Activated CD8-positive, alpha-beta T cell treated with anti-CD3 and anti-CD28 coated beads for 36 hours (primary cell): Measurements from ENCODE around the gene LUC7L3. TPM values are rescaled to one million over a fixed set of nuclear protein-coding genes. Genes with fewer than 3 reads are reported as not detected.

Experiments
- ATAC-seq: fragments of 200-7000 bp; cut with Tn5 transposase; one replicate; pipeline ENCODE4 v1.10.0; 2021; ENCODE audit warnings: mild to moderate bottlenecking, moderate library complexity
- CTCF ChIA-PET: fragments of 350-600 bp; sonication (Branson Sonifier 250); formaldehyde crosslinking; loops from one replicate; lab custom pipeline; 2021; ENCODE audit warnings: antibody characterized with exemption; lab: Charles Lee
- POLR2A ChIA-PET: fragments of 350-600 bp; sonication (Branson Sonifier 250); formaldehyde crosslinking; loops from one replicate; lab custom pipeline; 2021; ENCODE audit warnings: antibody characterized with exemption; lab: Charles Lee
- DNase-seq: peaks from one replicate; pipeline ENCODE4 v3.0.0-alpha.2; 2020
- H3K27ac Mint-ChIP-seq: one replicate; pipeline ENCODE4 v1.8.0; 2021; ENCODE audit warnings: mild to moderate bottlenecking, mixed read lengths
- H3K27me3 Mint-ChIP-seq: one replicate; pipeline ENCODE4 v1.8.0; 2021; ENCODE audit warnings: mixed read lengths
- H3K36me3 Mint-ChIP-seq: one replicate; pipeline ENCODE4 v1.8.0; 2021; ENCODE audit warnings: low read depth, mixed read lengths
- H3K4me1 Mint-ChIP-seq: one replicate; pipeline ENCODE4 v1.8.0; 2021; ENCODE audit warnings: low read depth, mixed read lengths
- H3K4me3 Mint-ChIP-seq: one replicate; pipeline ENCODE4 v1.8.0; 2021; ENCODE audit warnings: mild to moderate bottlenecking, moderate library complexity, mixed read lengths
- H3K9me3 Mint-ChIP-seq: one replicate; pipeline ENCODE4 v1.8.0; 2021; ENCODE audit warnings: mixed read lengths
- intact Hi-C: fragments of 100-400 bp; cut with micrococcal nuclease; formaldehyde crosslinking; loops from one replicate; pipeline ENCODE4 v1.10.0; 2022
- total RNA-seq, 2 experiments: library from RNA; stranded (reverse); gene quantifications; one replicate each; pipeline ENCODE4 v1.2.3, GENCODE V29; 2021
- TF ChIP-seq, protein P1 (sequence below): fragments of 200-600 bp; IDR thresholded peaks from one replicate; pipeline ENCODE4 v1.8.0; 2022; ENCODE audit warnings: antibody characterized with exemption, mild to moderate bottlenecking

LUC7L3 gene
- total RNA-seq, 2 experiments from 2014 or later, result 148 to 160 TPM

- Mint-ChIP-seq H3K4me3 (no peak overlapping the region), H3K27me3 (peaks cover 2% of the 10 kb centered on the region), H3K36me3 (no peaks in the 10 kb centered on the region), H3K4me1 (peaks cover 23% of the 10 kb centered on the region), H3K9me3 (no peaks in the 10 kb centered on the region), H3K27ac (no peak overlapping the region)
- TF ChIP-seq, protein P1, sequence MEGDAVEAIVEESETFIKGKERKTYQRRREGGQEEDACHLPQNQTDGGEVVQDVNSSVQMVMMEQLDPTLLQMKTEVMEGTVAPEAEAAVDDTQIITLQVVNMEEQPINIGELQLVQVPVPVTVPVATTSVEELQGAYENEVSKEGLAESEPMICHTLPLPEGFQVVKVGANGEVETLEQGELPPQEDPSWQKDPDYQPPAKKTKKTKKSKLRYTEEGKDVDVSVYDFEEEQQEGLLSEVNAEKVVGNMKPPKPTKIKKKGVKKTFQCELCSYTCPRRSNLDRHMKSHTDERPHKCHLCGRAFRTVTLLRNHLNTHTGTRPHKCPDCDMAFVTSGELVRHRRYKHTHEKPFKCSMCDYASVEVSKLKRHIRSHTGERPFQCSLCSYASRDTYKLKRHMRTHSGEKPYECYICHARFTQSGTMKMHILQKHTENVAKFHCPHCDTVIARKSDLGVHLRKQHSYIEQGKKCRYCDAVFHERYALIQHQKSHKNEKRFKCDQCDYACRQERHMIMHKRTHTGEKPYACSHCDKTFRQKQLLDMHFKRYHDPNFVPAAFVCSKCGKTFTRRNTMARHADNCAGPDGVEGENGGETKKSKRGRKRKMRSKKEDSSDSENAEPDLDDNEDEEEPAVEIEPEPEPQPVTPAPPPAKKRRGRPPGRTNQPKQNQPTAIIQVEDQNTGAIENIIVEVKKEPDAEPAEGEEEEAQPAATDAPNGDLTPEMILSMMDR, result no peak
- POLR2A ChIA-PET, result no interaction called here
- CTCF ChIA-PET, result interaction anchor here (0.6 to 3.4 kb wide), 32 partner anchors 9 to 290 kb away, joined by 3 to 49 read pairs (median 6); partner anchors contain the start of gene ANKRD40CL
- ATAC-seq (no peak), DNase-seq (no peak)
- intact Hi-C loops, result loop anchor here (5.0 to 10.0 kb wide), 2 partner anchors 58 to 171 kb away; no protein-coding TSS in a partner anchor
Observed at GRCh38 chr17:50783905-50784304, 64.5 kb downstream of the LUC7L3 start.

DNA sequence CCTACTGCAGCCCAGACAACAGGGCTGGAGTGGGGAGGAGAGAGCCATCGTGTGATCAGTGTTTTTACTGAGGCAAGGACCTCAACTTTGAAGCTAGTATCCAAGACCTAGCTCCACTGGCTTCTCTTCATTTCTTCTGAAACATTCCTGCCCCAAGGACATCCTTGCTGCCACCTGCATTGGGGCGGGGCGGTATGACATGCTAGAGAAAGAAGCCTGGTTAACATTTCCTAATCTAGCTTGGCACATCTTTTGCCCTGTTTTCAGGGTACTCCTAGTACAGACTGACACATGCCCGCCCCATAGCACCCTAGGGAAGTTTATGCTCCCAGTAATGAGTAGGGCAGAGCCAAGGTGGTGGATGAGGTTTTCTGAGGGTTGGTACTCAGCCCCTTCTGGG, 65.7 kb downstream of the LUC7L3 start:
- H3K4me1 Mint-ChIP-seq, result peaks cover 16% of the 10 kb centered on the region
- H3K36me3 Mint-ChIP-seq, result no peaks in the 10 kb centered on the region
- H3K27me3 Mint-ChIP-seq, result peaks cover 2% of the 10 kb centered on the region
- H3K9me3 Mint-ChIP-seq, result no peaks in the 10 kb centered on the region
- ChIA-PET CTCF (interaction anchor here (1.0 to 3.4 kb wide), 10 partner anchors 21 to 368 kb away, joined by 3 to 49 read pairs (median 6); partner anchors contain the start of genes ANKRD40CL and NME1), POLR2A (no interaction called here)
- H3K4me3 Mint-ChIP-seq, result no peak overlapping the region
- intact Hi-C loops, result loop anchor here (10.0 kb wide), 1 partner anchor 170 kb away; no protein-coding TSS in a partner anchor
- no peak overlapping the region for H3K27ac Mint-ChIP-seq
- DNase-seq (no peak), ATAC-seq (no peak)
- TF ChIP-seq, protein P1, result no peak

DNA sequence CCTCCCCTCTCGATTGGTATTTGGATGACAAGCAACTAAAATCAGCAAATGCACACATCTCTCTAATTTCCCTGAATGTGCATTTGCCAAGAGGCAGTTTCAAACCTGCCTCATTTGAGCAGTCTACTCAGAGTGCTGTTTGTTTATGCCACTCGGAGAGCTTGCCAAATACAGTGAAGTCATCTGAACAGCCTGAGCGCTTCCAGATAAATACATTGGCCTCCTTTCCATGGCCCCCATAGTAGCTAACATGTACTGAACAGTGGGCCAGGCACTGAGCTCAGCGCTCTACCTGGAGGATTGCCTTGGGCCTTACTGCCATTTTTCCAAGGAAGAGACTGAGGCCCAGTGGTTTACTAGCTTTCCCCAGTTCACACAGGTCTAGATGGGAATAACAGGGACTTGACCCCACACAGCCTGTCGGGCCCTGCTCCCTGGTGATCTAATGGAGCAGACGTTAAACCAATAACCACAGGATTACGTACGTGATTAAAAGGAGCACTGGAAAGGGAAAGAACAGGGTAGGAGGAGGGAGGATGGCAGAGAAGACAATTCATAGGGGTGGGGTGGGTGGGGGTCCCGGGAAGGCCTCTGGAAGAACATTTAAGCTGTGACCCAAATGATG, 66.7 kb downstream of the LUC7L3 start:
- Mint-ChIP-seq H3K4me1 (peaks cover 11% of the 10 kb centered on the region), H3K36me3 (no peaks in the 10 kb centered on the region), H3K27me3 (peaks cover 2% of the 10 kb centered on the region), H3K27ac (no peak overlapping the region), H3K4me3 (no peak overlapping the region), H3K9me3 (no peaks in the 10 kb centered on the region)
- intact Hi-C loops, result loop anchor here (10.0 kb wide), 1 partner anchor 169 kb away; no protein-coding TSS in a partner anchor
- ChIA-PET CTCF (interaction anchor here (1.4 kb wide), 1 partner anchor 66 kb away, joined by 5 read pairs; no protein-coding TSS in a partner anchor), POLR2A (interaction anchor here (0.8 kb wide), 1 partner anchor 10 kb away, joined by 3 read pairs; no protein-coding TSS in a partner anchor)
- ATAC-seq (no peak), DNase-seq (no peak)
- TF ChIP-seq, protein P1, result no peak

DNA sequence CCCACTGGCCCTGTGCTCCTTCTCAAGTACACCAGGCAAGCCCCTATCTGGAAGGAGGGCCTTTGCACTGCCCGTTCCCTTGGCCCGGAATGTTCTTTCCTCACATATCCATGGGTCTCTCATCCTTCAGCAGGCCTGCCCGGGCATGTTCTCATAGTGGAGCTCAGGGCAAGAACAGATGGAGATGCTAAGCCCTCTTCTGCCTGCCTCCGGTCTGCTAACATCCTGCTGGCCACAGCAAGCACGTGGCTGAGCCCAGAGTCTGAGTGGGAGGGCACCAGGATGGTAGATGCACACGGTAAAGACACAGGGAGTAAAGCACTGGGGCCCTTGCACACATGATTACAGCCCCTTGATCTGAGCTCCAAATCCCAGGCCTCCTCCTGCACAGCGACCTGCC, 67.7 kb downstream of the LUC7L3 start:
- no peak for ATAC-seq
- Mint-ChIP-seq H3K9me3 (no peaks in the 10 kb centered on the region), H3K4me3 (no peak overlapping the region), H3K27me3 (no peaks in the 10 kb centered on the region), H3K4me1 (peaks cover 6% of the 10 kb centered on the region), H3K36me3 (no peaks in the 10 kb centered on the region), H3K27ac (no peak overlapping the region)
- intact Hi-C loops, result loop anchor here (10.0 kb wide), 1 partner anchor 168 kb away; no protein-coding TSS in a partner anchor
- ChIA-PET CTCF (interaction anchor here (1.3 kb wide), 1 partner anchor 31 kb away, joined by 3 read pairs; no protein-coding TSS in a partner anchor), POLR2A (no interaction called here)
- no peak for DNase-seq
- TF ChIP-seq, protein P1, result no peak

DNA sequence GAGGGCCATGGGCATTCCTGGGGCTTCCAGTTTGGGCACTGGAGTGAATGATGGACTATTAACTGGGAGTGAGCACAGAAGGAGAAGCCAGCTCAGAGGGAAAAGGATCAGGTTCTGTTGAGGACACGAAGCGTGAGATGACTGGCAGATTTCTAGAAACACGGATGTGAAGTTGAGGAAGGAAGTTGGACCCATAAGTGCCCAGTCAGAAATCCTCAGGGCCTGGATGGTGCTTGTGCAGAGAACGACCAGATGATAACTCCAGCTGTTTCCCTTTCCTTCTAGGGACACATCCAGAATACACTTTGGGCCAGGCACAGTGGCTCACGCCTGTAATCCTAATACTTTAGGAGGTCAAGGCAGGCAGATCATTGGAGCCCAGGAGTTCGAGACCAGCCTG, 71.2 kb downstream of the LUC7L3 start:
- H3K27ac Mint-ChIP-seq, result no peak overlapping the region
- CTCF ChIA-PET, result no interaction called here
- TF ChIP-seq, protein P1, result no peak

More for the DNA sequence above, 71.2 kb downstream of the LUC7L3 start:
- H3K9me3 Mint-ChIP-seq, result no peaks in the 10 kb centered on the region
- intact Hi-C loops, result no loop called here
- no peak for DNase-seq
- no peaks in the 10 kb centered on the region for H3K36me3 Mint-ChIP-seq
- no peaks in the 10 kb centered on the region for H3K27me3 Mint-ChIP-seq
- no peak overlapping the region for H3K4me3 Mint-ChIP-seq
- no peak for ATAC-seq
- POLR2A ChIA-PET, result no interaction called here
- peaks cover 3% of the 10 kb centered on the region for H3K4me1 Mint-ChIP-seq
